GM23338 (cell line): ENCODE data around the gene ST8SIA6. TPM values are rescaled to one million over a fixed set of nuclear protein-coding genes. Genes with fewer than 3 reads are reported as not detected.

Experiments
- ATAC-seq: fragments of 200-7000 bp; cut with Tn5 transposase; 3 replicates; pipeline ENCODE4 v1.9.1; 2020
- DNase-seq: peaks from one replicate; pipeline ENCODE4 v3.0.0-alpha.2; 2015; ENCODE audit warnings: low spot score
- H2AFZ ChIP-seq: fragments of 200-600 bp; sonication (generic); 2 replicates; pipeline ENCODE4 v1.8.0; 2016; ENCODE audit warnings: antibody characterized with exemption, mild to moderate bottlenecking, moderate library complexity
- H3F3A ChIP-seq: fragments of 200-600 bp; sonication (generic); replicated peaks from 2 replicates; pipeline ENCODE4 v1.8.0; 2017; ENCODE audit warnings: antibody characterized with exemption, mixed run types, low read depth
- H3K27ac ChIP-seq: fragments of 200-600 bp; sonication (generic); 2 replicates; pipeline ENCODE4 v1.6.1; 2016; ENCODE audit warnings: low read depth
- H3K27me3 ChIP-seq: fragments of 200-600 bp; sonication (generic); 2 replicates; pipeline ENCODE4 v1.8.0; 2016; ENCODE audit warnings: mild to moderate bottlenecking, mixed run types, moderate library complexity; ENCODE audit not compliant: insufficient read depth
- H3K36me3 ChIP-seq: fragments of 200-600 bp; sonication (generic); 2 replicates; pipeline ENCODE4 v1.8.0; 2016; ENCODE audit warnings: mild to moderate bottlenecking; ENCODE audit not compliant: insufficient read depth
- H3K4me1 ChIP-seq: fragments of 200-600 bp; sonication (generic); 2 replicates; pipeline ENCODE4 v1.8.0; 2016; ENCODE audit warnings: mild to moderate bottlenecking, moderate library complexity; ENCODE audit not compliant: insufficient read depth
- H3K4me2 ChIP-seq: fragments of 200-600 bp; sonication (generic); 2 replicates; pipeline ENCODE4 v1.7.1; 2017; ENCODE audit warnings: mixed run types
- H3K4me3 ChIP-seq: fragments of 200-600 bp; sonication (generic); 2 replicates; pipeline ENCODE4 v1.6.1; 2016; ENCODE audit warnings: mixed run types
- H3K79me2 ChIP-seq: fragments of 200-600 bp; sonication (generic); replicated peaks from 2 replicates; pipeline ENCODE4 v1.8.0; 2017; ENCODE audit warnings: mild to moderate bottlenecking; ENCODE audit not compliant: insufficient read depth
- H3K9me2 ChIP-seq: fragments of 200-600 bp; sonication (generic); 2 replicates; pipeline ENCODE4 v1.8.0; 2017; ENCODE audit not compliant: insufficient read depth
- H4K20me1 ChIP-seq: fragments of 200-600 bp; sonication (generic); replicated peaks from 2 replicates; pipeline ENCODE4 v1.8.0; 2017; ENCODE audit warnings: mild to moderate bottlenecking; ENCODE audit not compliant: insufficient read depth
- H3K27ac Mint-ChIP-seq: 2 replicates; pipeline ENCODE4 v1.8.0; 2020; ENCODE audit warnings: inconsistent platforms, mild to moderate bottlenecking, moderate library complexity, mixed read lengths
- H3K27me3 Mint-ChIP-seq: 3 replicates; pipeline ENCODE4 v1.8.0; 2022; ENCODE audit warnings: low read depth, mild to moderate bottlenecking, moderate library complexity, mixed read lengths, inconsistent platforms; ENCODE audit not compliant: insufficient read depth, poor library complexity
- H3K36me3 Mint-ChIP-seq: 3 replicates; pipeline ENCODE4 v1.8.0; 2021; ENCODE audit warnings: low read depth, mild to moderate bottlenecking, inconsistent platforms, moderate library complexity, mixed read lengths
- H3K4me1 Mint-ChIP-seq: 3 replicates; pipeline ENCODE4 v1.8.0; 2020; ENCODE audit warnings: mild to moderate bottlenecking, inconsistent platforms, mixed read lengths
- H3K4me3 Mint-ChIP-seq: 3 replicates; pipeline ENCODE4 v1.8.0; 2021; ENCODE audit warnings: moderate library complexity, mild to moderate bottlenecking, inconsistent platforms, mixed read lengths
- H3K9me3 Mint-ChIP-seq: 3 replicates; pipeline ENCODE4 v1.8.0; 2020; ENCODE audit warnings: moderate library complexity, mild to moderate bottlenecking, inconsistent platforms, mixed read lengths
- CREB1 ChIP-seq: fragments of 250-450 bp; sonication (Bioruptor Pico); IDR thresholded peaks from 2 replicates; pipeline ENCODE4 v1.5.0; 2020; ENCODE audit warnings: low read depth, mild to moderate bottlenecking, moderate library complexity
- NANOG ChIP-seq: IDR thresholded peaks from 2 replicates; pipeline ENCODE4 v1.6.1; 2016; ENCODE audit warnings: antibody characterized with exemption, borderline replicate concordance
- ZNF462 ChIP-seq: fragments of 250-450 bp; sonication (Bioruptor Pico); IDR thresholded peaks from 2 replicates; pipeline ENCODE4 v1.5.0; 2020; ENCODE audit warnings: mild to moderate bottlenecking, moderate library complexity
- polyA plus RNA-seq: library from polyadenylated mRNA; unstranded; fragments of >200 nt; fragmentation: Nextera tagmentation; extraction: Ambion mirVana; gene quantifications from 2 replicates; pipeline ENCODE4 v1.2.1, GENCODE V29; 2016
- total RNA-seq: library from RNA; depleted of rRNA; stranded (reverse); fragments of >200 nt; shearing (Covaris generic); gene quantifications from 2 replicates; pipeline ENCODE4 v1.2.3, GENCODE V29; 2014
- TF ChIP-seq, protein P1 (sequence below): IDR thresholded peaks from 2 replicates; pipeline ENCODE4 v1.6.1; 2016; ENCODE audit warnings: antibody characterized with exemption

ST8SIA6 gene
- total and polyA plus RNA-seq, 2 experiments from 2014 or later = 1.6 to 2.3 TPM

GRCh38 chr10:17452060-17452841 lies 2.1 kb downstream of the ST8SIA6 start:
- H3K9me3 Mint-ChIP-seq = peaks cover 37% of the 10 kb centered on the region
- Histone ChIP-seq H3K4me1 (peaks cover 43% of the 10 kb centered on the region), H2AFZ (no peak overlapping the region), H3K27me3 (peaks cover 43% of the 10 kb centered on the region), H3K27ac (no peak overlapping the region), H3K79me2 (no peaks in the 10 kb centered on the region), H3K4me2 (peak overlapping the region; percentile 95), H3F3A (peaks cover 3% of the 10 kb centered on the region; the same call in 1 of the 2 replicates), H3K9me2 (no peaks in the 10 kb centered on the region), H4K20me1 (no peaks in the 10 kb centered on the region), H3K36me3 (peaks cover 10% of the 10 kb centered on the region; the same call in 1 of the 2 replicates), H3K4me3 (peak overlapping the region; percentile 78)
- ATAC-seq (no peak), DNase-seq (no peak)
- peaks cover 31% of the 10 kb centered on the region for H3K4me1 Mint-ChIP-seq
- peak overlapping the region; percentile 24 for H3K4me3 Mint-ChIP-seq
- peaks cover 27% of the 10 kb centered on the region for H3K27me3 Mint-ChIP-seq
- no peak overlapping the region for H3K27ac Mint-ChIP-seq
- H3K36me3 Mint-ChIP-seq = peaks cover 35% of the 10 kb centered on the region
- TF ChIP-seq CREB1 (CRISPR knock-in tag) (no peak), NANOG (no peak), ZNF462 (CRISPR knock-in tag) (no peak)
- TF ChIP-seq, protein P1, sequence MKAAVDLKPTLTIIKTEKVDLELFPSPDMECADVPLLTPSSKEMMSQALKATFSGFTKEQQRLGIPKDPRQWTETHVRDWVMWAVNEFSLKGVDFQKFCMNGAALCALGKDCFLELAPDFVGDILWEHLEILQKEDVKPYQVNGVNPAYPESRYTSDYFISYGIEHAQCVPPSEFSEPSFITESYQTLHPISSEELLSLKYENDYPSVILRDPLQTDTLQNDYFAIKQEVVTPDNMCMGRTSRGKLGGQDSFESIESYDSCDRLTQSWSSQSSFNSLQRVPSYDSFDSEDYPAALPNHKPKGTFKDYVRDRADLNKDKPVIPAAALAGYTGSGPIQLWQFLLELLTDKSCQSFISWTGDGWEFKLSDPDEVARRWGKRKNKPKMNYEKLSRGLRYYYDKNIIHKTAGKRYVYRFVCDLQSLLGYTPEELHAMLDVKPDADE = no peak
